ENCODE data around the gene SLC6A3.
A peak's percentile ranks its signal among the peaks of the same experiment; 100 is the strongest.

SLC6A3 gene

GRCh38 chr5:1390861-1391600 lies 54.2 kb downstream of the SLC6A3 start:
- DNase-seq (ENCODE audit: low read depth in 2 of 2): no peak

GRCh38 chr5:1390333-1390732 lies 54.9 kb downstream of the SLC6A3 start:
- no peak for DNase-seq (ENCODE audit: low read depth in 2 of 2)

- DNase-seq (ENCODE audit: low read depth in 2 of 2): no peak
Observed at GRCh38 chr5:1388383-1388967, 56.8 kb downstream of the SLC6A3 start.

- no peak for DNase-seq (ENCODE audit: low read depth in 2 of 2)
Observed at GRCh38 chr5:1387876-1388275, 57.4 kb downstream of the SLC6A3 start.

GRCh38 chr5:1387059-1387755 lies 58.0 kb downstream of the SLC6A3 start:
- DNase-seq (ENCODE audit: low read depth in 2 of 2): no peak

GRCh38 chr5:1386274-1386717 lies 58.9 kb downstream of the SLC6A3 start:
- peak; percentile 33 to 34 for DNase-seq (ENCODE audit: low read depth in 2 of 2)

- peak; percentile 79 to 82 for DNase-seq (ENCODE audit: low read depth in 2 of 2)
Observed at GRCh38 chr5:1385395-1386273, 59.6 kb downstream of the SLC6A3 start.

- no peak for DNase-seq (ENCODE audit: low read depth in 2 of 2)
Observed at GRCh38 chr5:1384521-1384920, 60.7 kb downstream of the SLC6A3 start.

GRCh38 chr5:1383886-1384401 lies 61.3 kb downstream of the SLC6A3 start:
- DNase-seq (ENCODE audit: low read depth in 2 of 2): no peak

GRCh38 chr5:1383344-1383743 lies 61.9 kb downstream of the SLC6A3 start:
- DNase-seq (ENCODE audit: low read depth in 2 of 2): no peak

GRCh38 chr5:1382248-1382700 lies 63.0 kb downstream of the SLC6A3 start:
- no peak for DNase-seq (ENCODE audit: low read depth in 2 of 2)

- DNase-seq (ENCODE audit: low read depth in 2 of 2): no peak
Observed at GRCh38 chr5:1381370-1382247, 63.6 kb downstream of the SLC6A3 start.

GRCh38 chr5:1380910-1381309 lies 64.3 kb downstream of the SLC6A3 start:
- DNase-seq (ENCODE audit: low read depth in 2 of 2): no peak

- peak; percentile 26 to 36 for DNase-seq (ENCODE audit: low read depth in 2 of 2)
Observed at GRCh38 chr5:1380011-1380817, 65.0 kb downstream of the SLC6A3 start.

GRCh38 chr5:1378866-1379659 lies 66.2 kb downstream of the SLC6A3 start:
- no peak for DNase-seq (ENCODE audit: low read depth in 2 of 2)

GRCh38 chr5:1378096-1378495 lies 67.1 kb downstream of the SLC6A3 start:
- DNase-seq (ENCODE audit: low read depth in 2 of 2): no peak

GRCh38 chr5:1376981-1377380 lies 68.3 kb downstream of the SLC6A3 start:
- no peak for DNase-seq (ENCODE audit: low read depth in 2 of 2)

- no peak for DNase-seq (ENCODE audit: low read depth in 2 of 2)
Observed at GRCh38 chr5:1375871-1376810, 69.1 kb downstream of the SLC6A3 start.

Measured in stimulated activated CD4-positive, alpha-beta T cell treated with anti-CD3 and anti-CD28 coated beads, Interleukin-4, amount 100 ng/mL, for 48 hours (primary cell).